WTC11 (cell line): ENCODE results near the gene POLE2. TPM values are rescaled to one million over a fixed set of nuclear protein-coding genes. Genes with fewer than 3 reads are reported as not detected.

ENCODE experiments used
- ATAC-seq: fragments of 200-7000 bp; cut with Tn5 transposase; 2 replicates; pipeline ENCODE4 v1.10.0; 2021; ENCODE audit warnings: mild to moderate bottlenecking, moderate library complexity
- CTCF ChIA-PET: fragments of 300-600 bp; sonication (Branson Sonifier 250); formaldehyde crosslinking; loops from one replicate; lab custom pipeline; 2021; ENCODE audit warnings: antibody characterized with exemption; lab: Charles Lee
- POLR2A ChIA-PET: fragments of 350-600 bp; sonication (Branson Sonifier 250); formaldehyde crosslinking; loops from one replicate; lab custom pipeline; 2021; ENCODE audit warnings: antibody characterized with exemption; lab: Charles Lee
- DNase-seq: peaks from one replicate; pipeline ENCODE4 v3.0.0; 2021; ENCODE audit warnings: low spot score
- H3K27ac Mint-ChIP-seq: 2 replicates; pipeline ENCODE4 v1.8.0; 2021; ENCODE audit warnings: mixed read lengths
- H3K27me3 Mint-ChIP-seq: 2 replicates; pipeline ENCODE4 v1.8.0; 2021; ENCODE audit warnings: low read depth, mild to moderate bottlenecking, moderate library complexity, mixed read lengths
- H3K36me3 Mint-ChIP-seq: 2 replicates; pipeline ENCODE4 v1.8.0; 2021; ENCODE audit warnings: mixed read lengths
- H3K4me1 Mint-ChIP-seq: 2 replicates; pipeline ENCODE4 v1.8.0; 2022; ENCODE audit warnings: mixed read lengths
- H3K4me3 Mint-ChIP-seq: 2 replicates; pipeline ENCODE4 v1.8.0; 2021; ENCODE audit warnings: mild to moderate bottlenecking, moderate library complexity, mixed read lengths
- H3K9me3 Mint-ChIP-seq: 2 replicates; pipeline ENCODE4 v1.8.0; 2021; ENCODE audit warnings: mixed read lengths
- AFF4 ChIP-seq: sonication (generic); formaldehyde crosslinking; IDR thresholded peaks from 2 replicates; pipeline ENCODE4 v1.8.1; 2023; ENCODE audit warnings: mild to moderate bottlenecking, missing genetic modification reagents, borderline replicate concordance
- E2F1 ChIP-seq: sonication (generic); formaldehyde crosslinking; IDR thresholded peaks from 2 replicates; pipeline ENCODE4 v1.8.0; 2022; ENCODE audit warnings: mild to moderate bottlenecking, missing genetic modification reagents
- GRHL2 ChIP-seq: fragments of 250-450 bp; sonication (Bioruptor Pico); IDR thresholded peaks from 2 replicates; pipeline ENCODE4 v1.8.0; 2022; ENCODE audit warnings: mild to moderate bottlenecking, moderate library complexity; ENCODE audit not compliant: insufficient replicate concordance, severe bottlenecking
- HMGA2 ChIP-seq: fragments of 250-450 bp; sonication (Bioruptor Pico); IDR thresholded peaks from 2 replicates; pipeline ENCODE4 v1.4.0; 2021; ENCODE audit warnings: mild to moderate bottlenecking, moderate library complexity
- HMGXB4 ChIP-seq: sonication (generic); formaldehyde crosslinking; IDR thresholded peaks from 2 replicates; pipeline ENCODE4 v1.8.1; 2023; ENCODE audit warnings: mild to moderate bottlenecking, moderate library complexity, missing genetic modification reagents
- IRF1 ChIP-seq: sonication (generic); formaldehyde crosslinking; IDR thresholded peaks from 2 replicates; pipeline ENCODE4 v1.8.0; 2023; ENCODE audit warnings: missing genetic modification reagents
- MYBL2 ChIP-seq: sonication (generic); formaldehyde crosslinking; IDR thresholded peaks from 2 replicates; pipeline ENCODE4 v1.8.1; 2023; ENCODE audit warnings: mild to moderate bottlenecking, moderate library complexity, missing genetic modification reagents
- NFYB ChIP-seq: sonication (generic); formaldehyde crosslinking; conservative IDR thresholded peaks from 2 replicates; pipeline ENCODE4 v1.8.0; 2022; ENCODE audit warnings: low read depth, missing genetic modification reagents
- NR3C1 ChIP-seq: sonication (generic); formaldehyde crosslinking; conservative IDR thresholded peaks from 2 replicates; pipeline ENCODE4 v1.8.1; 2023; ENCODE audit warnings: low read depth, mild to moderate bottlenecking, missing genetic modification reagents
- PRDM15 ChIP-seq: sonication (generic); formaldehyde crosslinking; IDR thresholded peaks from 2 replicates; pipeline ENCODE4 v1.8.0; 2022; ENCODE audit warnings: missing genetic modification reagents
- RORB ChIP-seq: fragments of 250-450 bp; sonication (Bioruptor Pico); IDR thresholded peaks from 2 replicates; pipeline ENCODE4 v1.9.0; 2021; ENCODE audit warnings: mild to moderate bottlenecking
- ZNF138 ChIP-seq: sonication (generic); formaldehyde crosslinking; conservative IDR thresholded peaks from 2 replicates; pipeline ENCODE4 v1.8.1; 2022; ENCODE audit warnings: mild to moderate bottlenecking, moderate library complexity, missing genetic modification reagents
- ZNF416 ChIP-seq: fragments of 250-450 bp; sonication (Bioruptor Pico); IDR thresholded peaks from 2 replicates; pipeline ENCODE4 v1.9.0; 2021; ENCODE audit warnings: mild to moderate bottlenecking, inconsistent platforms
- total RNA-seq: library from RNA; stranded (reverse); gene quantifications from 3 replicates; pipeline ENCODE4 v1.2.3, GENCODE V29; 2021

The POLE2 gene
- total RNA-seq, 1 experiment from 2014 or later, result 24.6 TPM

- ATAC-seq (no peak), DNase-seq (no peak)
- no peak overlapping the region for H3K27ac Mint-ChIP-seq
- no peaks in the 10 kb centered on the region for H3K9me3 Mint-ChIP-seq
- H3K27me3 Mint-ChIP-seq, result peaks cover 50% of the 10 kb centered on the region
- H3K4me3 Mint-ChIP-seq, result peak overlapping the region; percentile 70
- CTCF ChIA-PET, result interaction anchor here (0.6 to 1.6 kb wide), 2 partner anchors 57 to 71 kb away, joined by 3 to 5 read pairs; partner anchors contain the start of gene RPL36AL
- peaks cover 32% of the 10 kb centered on the region for H3K4me1 Mint-ChIP-seq
- H3K36me3 Mint-ChIP-seq, result no peaks in the 10 kb centered on the region
- POLR2A ChIA-PET, result no interaction called here
- no peak for TF ChIP-seq ZNF416 (CRISPR knock-in tag)
- TF ChIP-seq HMGXB4 (CRISPR knock-in tag), result no peak
- no peak for TF ChIP-seq NR3C1 (CRISPR knock-in tag)
- no peak for TF ChIP-seq RORB
Measured at GRCh38 chr14:49691031-49691430, 3.0 kb upstream of the POLE2 start.

- peaks cover 34% of the 10 kb centered on the region for H3K4me1 Mint-ChIP-seq
- TF ChIP-seq E2F1 (CRISPR knock-in tag) (no peak), AFF4 (CRISPR knock-in tag) (no peak), MYBL2 (no peak), IRF1 (CRISPR knock-in tag) (no peak), HMGA2 (no peak), GRHL2 (no peak), ZNF138 (CRISPR knock-in tag) (no peak), NFYB (CRISPR knock-in tag) (no peak), RORB (no peak)
- DNase-seq (no peak), ATAC-seq (no peak)
- no peaks in the 10 kb centered on the region for H3K9me3 Mint-ChIP-seq
- POLR2A ChIA-PET, result interaction anchor here (1.1 to 1.9 kb wide), 3 partner anchors 13 to 79 kb away, joined by 5 to 12 read pairs (median 11); partner anchors contain the start of gene KLHDC2
- H3K4me3 Mint-ChIP-seq, result peak overlapping the region; percentile 86
- peaks cover 35% of the 10 kb centered on the region for H3K27me3 Mint-ChIP-seq
- peak overlapping the region; percentile 96 for H3K27ac Mint-ChIP-seq
- CTCF ChIA-PET, result interaction anchor here (1.2 to 2.0 kb wide), 2 partner anchors 11 to 79 kb away, joined by 3 to 11 read pairs; partner anchors contain the start of gene KLHDC2
- H3K36me3 Mint-ChIP-seq, result peaks cover 3% of the 10 kb centered on the region
Measured at GRCh38 chr14:49688701-49689030, 652 bp upstream of the POLE2 start.

- peaks cover 16% of the 10 kb centered on the region for H3K36me3 Mint-ChIP-seq
- CTCF ChIA-PET, result interaction anchor here (2.4 kb wide), 1 partner anchor 52 kb away, joined by 13 read pairs; no protein-coding TSS in a partner anchor
Measured at GRCh38 chr14:49686425-49686824, 1.6 kb downstream of the POLE2 start.

More at GRCh38 chr14:49686425-49686824, 1.6 kb downstream of the POLE2 start:
- ATAC-seq, result no peak
- POLR2A ChIA-PET, result no interaction called here
- Mint-ChIP-seq H3K4me1 (peaks cover 23% of the 10 kb centered on the region), H3K4me3 (peak overlapping the region; percentile 43), H3K27me3 (peaks cover 20% of the 10 kb centered on the region), H3K27ac (no peak overlapping the region), H3K9me3 (0 out of 2 replicates have a peak, but pooled peaks cover 3% of the 10 kb centered on the region)
- no peak for TF ChIP-seq PRDM15
- no peak for DNase-seq
